Stimulated activated memory B cell treated with anti-CD40 and anti-IgM and Interleukin-4, amounts not matched to agents 10 μg/mL and 1 μg/mL and 100 μg/mL, for 72 hours (primary cell): ENCODE measurements around the gene P2RY2.
"Not testable (repeated sequence)": the region's sequence is repeated elsewhere in the genome, so short reads cannot be mapped to it uniquely, and the experiment has no call there.

Source experiments
- ATAC-seq: fragments of 150-1000 bp; cut with Tn5 transposase; 2 replicates; pipeline ENCODE4 v1.10.0; 2021
- H3K27ac Mint-ChIP-seq: one replicate; pipeline ENCODE4 v1.8.0; 2022; ENCODE audit warnings: mild to moderate bottlenecking, mixed read lengths
- H3K27me3 Mint-ChIP-seq: one replicate; pipeline ENCODE4 v1.8.0; 2022; ENCODE audit warnings: mixed read lengths
- H3K36me3 Mint-ChIP-seq: one replicate; pipeline ENCODE4 v1.8.0; 2022; ENCODE audit warnings: mixed read lengths
- H3K4me1 Mint-ChIP-seq: one replicate; pipeline ENCODE4 v1.8.0; 2022; ENCODE audit warnings: mixed read lengths
- H3K4me3 Mint-ChIP-seq: one replicate; pipeline ENCODE4 v1.8.0; 2022; ENCODE audit warnings: mild to moderate bottlenecking, moderate library complexity, mixed read lengths
- H3K9me3 Mint-ChIP-seq: one replicate; pipeline ENCODE4 v1.8.0; 2022; ENCODE audit warnings: mixed read lengths

P2RY2 gene

GRCh38 chr11:73195191-73196007 lies 22.7 kb upstream of the P2RY2 start:
- Mint-ChIP-seq H3K9me3 (no peaks in the 10 kb centered on the region), H3K27me3 (no peaks in the 10 kb centered on the region), H3K4me1 (peaks cover 21% of the 10 kb centered on the region), H3K36me3 (no peaks in the 10 kb centered on the region), H3K4me3 (no peak overlapping the region), H3K27ac (no peak overlapping the region)
- ATAC-seq: no peak

GRCh38 chr11:73196576-73196975 lies 21.5 kb upstream of the P2RY2 start:
- ATAC-seq: no peak
- H3K4me3 Mint-ChIP-seq: no peak overlapping the region
- H3K27ac Mint-ChIP-seq: no peak overlapping the region
- no peaks in the 10 kb centered on the region for H3K36me3 Mint-ChIP-seq
- H3K27me3 Mint-ChIP-seq: no peaks in the 10 kb centered on the region
- peaks cover 10% of the 10 kb centered on the region for H3K4me1 Mint-ChIP-seq
- H3K9me3 Mint-ChIP-seq: no peaks in the 10 kb centered on the region

DNA sequence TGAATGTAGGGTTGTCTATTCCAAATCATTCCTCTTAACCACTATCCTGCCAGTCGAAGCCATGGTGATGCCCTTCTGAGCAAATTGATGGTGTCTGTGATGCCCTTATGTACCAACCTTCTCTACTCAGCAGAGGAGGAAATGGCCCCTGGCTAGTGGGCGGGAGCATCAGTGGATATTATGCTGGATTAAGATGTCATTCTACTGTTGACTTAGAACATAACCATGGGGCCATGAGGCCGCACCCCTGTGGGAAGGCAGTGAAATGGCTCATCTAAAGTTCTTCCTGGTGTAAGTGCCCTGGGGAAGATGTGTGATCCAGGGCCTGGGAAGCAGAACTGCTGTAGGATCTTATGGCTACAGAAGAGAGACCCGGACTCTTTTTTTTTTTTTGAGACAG lies 20.7 kb upstream of the P2RY2 start:
- H3K4me3 Mint-ChIP-seq: no peak overlapping the region
- no peaks in the 10 kb centered on the region for H3K36me3 Mint-ChIP-seq
- H3K27me3 Mint-ChIP-seq: no peaks in the 10 kb centered on the region
- H3K4me1 Mint-ChIP-seq: peaks cover 10% of the 10 kb centered on the region
- H3K27ac Mint-ChIP-seq: no peak overlapping the region
- ATAC-seq: no peak
- H3K9me3 Mint-ChIP-seq: no peaks in the 10 kb centered on the region

- not testable (repeated sequence) for H3K36me3 Mint-ChIP-seq, ATAC-seq, H3K27ac Mint-ChIP-seq, H3K9me3 Mint-ChIP-seq, H3K4me3 Mint-ChIP-seq, H3K4me1 Mint-ChIP-seq, H3K27me3 Mint-ChIP-seq
These were observed 20.3 kb upstream of the P2RY2 start for GRCh38 chr11:73197787-73198186.

- ATAC-seq: no peak
- no peaks in the 10 kb centered on the region for H3K36me3 Mint-ChIP-seq
- no peak overlapping the region for H3K4me3 Mint-ChIP-seq
- peaks cover 4% of the 10 kb centered on the region for H3K4me1 Mint-ChIP-seq
- no peaks in the 10 kb centered on the region for H3K27me3 Mint-ChIP-seq
- H3K27ac Mint-ChIP-seq: no peak overlapping the region
- no peaks in the 10 kb centered on the region for H3K9me3 Mint-ChIP-seq
These were observed 19.4 kb upstream of the P2RY2 start for GRCh38 chr11:73198677-73199076.

- ATAC-seq: no peak
- Mint-ChIP-seq H3K4me3 (no peak overlapping the region), H3K36me3 (no peaks in the 10 kb centered on the region), H3K27me3 (no peaks in the 10 kb centered on the region), H3K27ac (no peak overlapping the region), H3K9me3 (no peaks in the 10 kb centered on the region), H3K4me1 (no peaks in the 10 kb centered on the region)
These were observed 18.6 kb upstream of the P2RY2 start for GRCh38 chr11:73199446-73199845.

- H3K27ac Mint-ChIP-seq: no peak overlapping the region
- H3K4me3 Mint-ChIP-seq: no peak overlapping the region
- no peaks in the 10 kb centered on the region for H3K36me3 Mint-ChIP-seq
- no peaks in the 10 kb centered on the region for H3K9me3 Mint-ChIP-seq
- ATAC-seq: no peak
- no peaks in the 10 kb centered on the region for H3K4me1 Mint-ChIP-seq
- peaks cover 4% of the 10 kb centered on the region for H3K27me3 Mint-ChIP-seq
These were observed 17.8 kb upstream of the P2RY2 start for GRCh38 chr11:73200256-73200655.

DNA sequence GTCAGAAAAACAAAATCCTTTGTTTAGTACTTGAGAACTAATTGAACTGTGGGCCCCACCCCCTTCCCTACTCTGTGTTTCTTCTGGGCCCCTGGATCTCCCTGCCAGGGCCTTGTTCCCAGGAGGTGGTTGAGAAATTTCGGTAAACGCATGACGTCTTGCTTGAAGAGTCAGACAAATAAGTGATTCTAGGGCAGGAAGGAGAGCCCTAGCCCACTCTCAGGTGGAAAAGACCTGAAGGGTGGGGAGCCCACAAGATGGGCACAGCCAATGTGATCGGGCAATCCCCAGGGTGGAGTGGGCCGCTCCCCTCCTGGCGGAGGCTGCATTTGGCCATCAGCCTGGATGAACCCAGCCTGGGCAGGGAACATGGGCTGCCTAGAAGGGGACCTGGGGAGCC lies 16.8 kb upstream of the P2RY2 start:
- H3K4me1 Mint-ChIP-seq: no peaks in the 10 kb centered on the region
- H3K27me3 Mint-ChIP-seq: peaks cover 9% of the 10 kb centered on the region
- no peaks in the 10 kb centered on the region for H3K36me3 Mint-ChIP-seq
- ATAC-seq: no peak
- no peak overlapping the region for H3K27ac Mint-ChIP-seq
- no peaks in the 10 kb centered on the region for H3K9me3 Mint-ChIP-seq
- no peak overlapping the region for H3K4me3 Mint-ChIP-seq

GRCh38 chr11:73201888-73202780 lies 15.9 kb upstream of the P2RY2 start:
- Mint-ChIP-seq H3K4me1 (no peaks in the 10 kb centered on the region), H3K36me3 (no peaks in the 10 kb centered on the region), H3K27me3 (peaks cover 9% of the 10 kb centered on the region), H3K9me3 (no peaks in the 10 kb centered on the region), H3K4me3 (no peak overlapping the region), H3K27ac (no peak overlapping the region)
- no peak for ATAC-seq

DNA sequence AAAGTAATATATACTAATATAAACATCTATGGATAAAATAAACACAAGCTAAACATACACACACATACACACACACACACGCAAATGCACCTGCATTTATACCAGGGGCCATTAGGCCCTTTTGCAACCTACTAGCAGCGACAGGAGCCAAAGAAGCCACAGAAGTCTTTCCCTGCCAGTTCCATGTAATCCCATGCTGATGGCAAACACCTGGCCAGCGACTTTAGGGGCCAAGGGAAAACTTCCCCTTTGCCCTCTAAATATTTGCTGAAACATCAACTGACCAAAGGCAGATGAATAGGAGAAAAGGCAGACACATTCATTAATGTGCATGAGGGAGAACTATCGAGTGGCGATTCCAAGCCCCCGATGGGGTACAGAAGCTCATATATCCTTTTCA lies 14.8 kb upstream of the P2RY2 start:
- Mint-ChIP-seq H3K9me3 (no peaks in the 10 kb centered on the region), H3K4me1 (no peaks in the 10 kb centered on the region), H3K36me3 (no peaks in the 10 kb centered on the region), H3K27me3 (peaks cover 9% of the 10 kb centered on the region), H3K27ac (no peak overlapping the region), H3K4me3 (no peak overlapping the region)
- no peak for ATAC-seq

DNA sequence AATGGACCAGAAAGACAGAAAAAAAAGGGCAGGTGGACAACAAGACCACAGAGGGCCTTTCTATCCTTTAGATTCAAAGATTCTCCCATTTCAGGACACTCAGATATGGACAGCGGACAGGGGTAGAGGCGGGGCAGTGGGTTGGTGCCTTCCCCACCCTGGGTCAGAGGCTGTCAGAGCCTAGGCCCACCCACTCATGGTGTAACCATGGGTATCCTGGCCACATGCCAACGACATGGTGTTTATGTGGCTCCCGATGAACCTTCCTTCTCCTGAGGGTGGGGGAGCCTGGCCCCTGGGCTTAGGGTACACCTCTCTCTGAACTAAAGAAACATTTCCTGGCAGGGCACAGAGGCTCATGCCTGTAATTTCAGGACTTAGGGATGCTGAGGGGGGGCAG lies 14.3 kb upstream of the P2RY2 start:
- Mint-ChIP-seq H3K9me3 (no peaks in the 10 kb centered on the region), H3K4me3 (no peak overlapping the region), H3K27me3 (peaks cover 9% of the 10 kb centered on the region), H3K4me1 (no peaks in the 10 kb centered on the region), H3K36me3 (no peaks in the 10 kb centered on the region), H3K27ac (no peak overlapping the region)
- ATAC-seq: no peak

GRCh38 chr11:73204711-73205121 lies 13.4 kb upstream of the P2RY2 start:
- no peak for ATAC-seq
- peaks cover 9% of the 10 kb centered on the region for H3K27me3 Mint-ChIP-seq
- H3K9me3 Mint-ChIP-seq: no peaks in the 10 kb centered on the region
- no peak overlapping the region for H3K4me3 Mint-ChIP-seq
- no peaks in the 10 kb centered on the region for H3K36me3 Mint-ChIP-seq
- H3K4me1 Mint-ChIP-seq: no peaks in the 10 kb centered on the region
- H3K27ac Mint-ChIP-seq: no peak overlapping the region

- no peak for ATAC-seq
- Mint-ChIP-seq H3K36me3 (no peaks in the 10 kb centered on the region), H3K9me3 (no peaks in the 10 kb centered on the region), H3K27me3 (peaks cover 9% of the 10 kb centered on the region), H3K4me1 (no peaks in the 10 kb centered on the region), H3K27ac (no peak overlapping the region), H3K4me3 (no peak overlapping the region)
These were observed 12.3 kb upstream of the P2RY2 start for GRCh38 chr11:73205661-73206343.

DNA sequence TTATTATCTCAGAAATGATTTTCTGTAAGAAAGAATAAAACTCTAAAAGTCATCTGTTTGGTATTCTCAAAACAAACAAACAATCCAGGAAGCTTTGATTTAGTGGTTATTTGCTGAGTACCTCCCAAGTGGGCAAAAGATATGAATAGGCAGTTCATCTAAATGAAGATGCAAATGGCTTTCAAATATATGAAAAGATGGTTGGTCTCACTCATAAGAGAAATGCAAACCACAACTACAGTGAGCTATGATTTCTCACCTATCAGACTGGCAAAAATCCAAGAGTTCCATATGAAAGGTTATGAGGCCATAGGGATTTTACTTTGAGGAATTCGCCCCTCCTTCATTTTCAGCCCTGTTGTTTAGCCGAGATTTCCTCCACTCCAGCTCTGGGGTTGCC lies 11.3 kb upstream of the P2RY2 start:
- Mint-ChIP-seq H3K27ac (no peak overlapping the region), H3K27me3 (peaks cover 9% of the 10 kb centered on the region), H3K36me3 (no peaks in the 10 kb centered on the region), H3K4me1 (no peaks in the 10 kb centered on the region), H3K4me3 (no peak overlapping the region), H3K9me3 (no peaks in the 10 kb centered on the region)
- no peak for ATAC-seq

- H3K4me3 Mint-ChIP-seq: no peak overlapping the region
- no peaks in the 10 kb centered on the region for H3K36me3 Mint-ChIP-seq
- no peak for ATAC-seq
- H3K27me3 Mint-ChIP-seq: peaks cover 8% of the 10 kb centered on the region
- no peaks in the 10 kb centered on the region for H3K9me3 Mint-ChIP-seq
- H3K4me1 Mint-ChIP-seq: peaks cover 13% of the 10 kb centered on the region
- H3K27ac Mint-ChIP-seq: no peak overlapping the region
These were observed 8.2 kb upstream of the P2RY2 start for GRCh38 chr11:73209892-73210291.
